GM15510 (cell line): ENCODE results near the gene UAP1L1.

Source experiments
- POLR2A ChIP-seq: IDR thresholded peaks from 3 replicates; pipeline ENCODE4 v1.6.1; 2011; ENCODE audit warnings: borderline replicate concordance; ENCODE audit not compliant: insufficient read length; ENCODE audit errors: extremely low read depth

UAP1L1 gene

DNA sequence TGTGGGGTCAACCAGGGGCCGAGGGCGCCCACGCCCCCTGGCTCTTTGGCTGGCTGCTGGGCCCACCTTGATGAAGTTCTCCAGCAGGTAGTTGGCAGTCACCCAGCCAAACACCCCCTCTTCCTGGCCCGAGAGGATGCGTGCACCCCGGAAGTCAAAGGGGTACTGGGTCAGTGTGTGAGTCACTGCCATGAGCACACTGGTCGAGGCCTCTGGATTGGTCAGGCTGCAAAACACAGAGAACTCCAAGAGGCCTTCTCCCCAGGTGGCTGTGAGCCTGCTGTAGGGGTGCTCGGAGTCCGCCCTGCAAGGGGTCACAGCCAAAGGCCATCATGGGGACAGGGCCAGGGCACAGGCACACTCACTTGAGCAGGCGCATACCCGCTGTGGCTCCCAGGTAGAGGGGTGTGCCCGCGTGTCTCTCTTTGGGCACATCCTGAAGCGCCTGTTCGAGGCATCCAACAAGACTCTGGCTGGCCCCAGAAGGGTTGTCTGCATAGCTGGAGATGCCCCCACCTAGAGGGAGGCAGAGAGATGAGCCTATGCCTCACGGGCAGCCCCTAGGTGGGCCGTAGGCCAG is 26.1 kb upstream of the UAP1L1 start:
- TF ChIP-seq POLR2A, result no peak

DNA sequence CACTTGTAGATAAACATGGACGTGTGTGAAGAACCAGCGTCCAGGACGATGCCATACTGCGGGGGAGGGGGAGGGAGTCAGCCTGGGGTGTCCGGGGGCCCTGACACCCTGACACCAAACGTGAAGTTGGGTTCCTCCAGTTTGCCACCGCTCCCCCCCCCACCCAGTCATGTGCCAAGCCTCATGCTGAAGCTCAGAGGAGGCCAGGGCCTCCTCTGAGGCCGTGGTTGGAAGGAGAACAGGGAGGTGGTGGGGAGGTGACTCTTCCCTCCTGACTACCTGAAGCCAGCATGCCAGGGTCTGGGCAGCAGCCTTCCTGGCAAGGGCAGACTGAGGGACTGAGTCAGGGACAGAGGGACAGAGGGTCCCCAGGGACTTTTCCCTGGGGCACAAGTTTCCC is 25.0 kb upstream of the UAP1L1 start:
- TF ChIP-seq POLR2A, result no peak

DNA sequence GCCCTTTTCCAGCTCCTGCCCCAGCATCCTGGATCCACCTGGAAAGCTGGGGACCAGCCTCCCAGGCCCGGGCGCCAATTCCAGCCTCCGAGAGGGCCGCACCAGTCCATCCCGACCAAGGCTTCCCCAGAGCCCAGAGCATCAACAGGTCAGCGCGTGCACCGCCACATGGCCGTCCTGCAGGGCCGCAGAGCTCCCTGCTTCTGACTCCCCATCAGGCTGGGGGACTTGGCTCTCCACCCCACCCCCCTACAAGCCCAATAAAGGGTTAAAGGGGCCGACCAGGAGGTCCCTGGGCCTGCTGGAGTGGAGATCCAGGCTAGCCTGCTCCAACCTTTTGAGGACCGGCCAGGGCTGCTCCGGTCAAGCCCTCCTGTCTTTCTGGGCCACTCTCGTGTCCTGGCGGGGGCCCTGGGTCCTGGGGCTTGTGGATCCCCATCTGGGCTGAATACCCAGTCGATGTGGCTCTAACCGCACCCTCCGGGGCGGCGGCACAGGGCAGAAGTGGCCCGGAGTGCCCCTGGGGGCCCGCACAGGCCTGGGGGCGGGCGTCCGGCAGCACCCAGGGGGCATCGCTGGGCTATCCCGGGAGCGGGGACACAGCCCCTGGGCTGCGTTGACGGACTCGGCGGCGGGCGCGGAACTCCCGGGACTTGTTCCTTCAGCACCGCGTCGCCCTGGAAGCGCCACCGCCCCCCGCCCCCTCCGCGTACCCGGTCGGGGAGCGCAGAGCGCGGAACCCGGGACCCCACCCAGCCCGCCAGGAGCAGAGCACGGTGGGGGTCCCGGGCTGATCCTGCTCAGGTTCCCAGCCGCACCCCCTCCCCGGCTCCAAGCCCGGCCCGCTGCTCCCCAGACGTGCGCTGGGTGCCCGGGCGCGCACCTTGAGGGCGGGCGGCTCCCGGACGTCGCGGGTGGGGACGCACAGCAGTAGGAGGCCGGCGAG is 24.0 kb upstream of the UAP1L1 start:
- TF ChIP-seq POLR2A, result no peak

DNA sequence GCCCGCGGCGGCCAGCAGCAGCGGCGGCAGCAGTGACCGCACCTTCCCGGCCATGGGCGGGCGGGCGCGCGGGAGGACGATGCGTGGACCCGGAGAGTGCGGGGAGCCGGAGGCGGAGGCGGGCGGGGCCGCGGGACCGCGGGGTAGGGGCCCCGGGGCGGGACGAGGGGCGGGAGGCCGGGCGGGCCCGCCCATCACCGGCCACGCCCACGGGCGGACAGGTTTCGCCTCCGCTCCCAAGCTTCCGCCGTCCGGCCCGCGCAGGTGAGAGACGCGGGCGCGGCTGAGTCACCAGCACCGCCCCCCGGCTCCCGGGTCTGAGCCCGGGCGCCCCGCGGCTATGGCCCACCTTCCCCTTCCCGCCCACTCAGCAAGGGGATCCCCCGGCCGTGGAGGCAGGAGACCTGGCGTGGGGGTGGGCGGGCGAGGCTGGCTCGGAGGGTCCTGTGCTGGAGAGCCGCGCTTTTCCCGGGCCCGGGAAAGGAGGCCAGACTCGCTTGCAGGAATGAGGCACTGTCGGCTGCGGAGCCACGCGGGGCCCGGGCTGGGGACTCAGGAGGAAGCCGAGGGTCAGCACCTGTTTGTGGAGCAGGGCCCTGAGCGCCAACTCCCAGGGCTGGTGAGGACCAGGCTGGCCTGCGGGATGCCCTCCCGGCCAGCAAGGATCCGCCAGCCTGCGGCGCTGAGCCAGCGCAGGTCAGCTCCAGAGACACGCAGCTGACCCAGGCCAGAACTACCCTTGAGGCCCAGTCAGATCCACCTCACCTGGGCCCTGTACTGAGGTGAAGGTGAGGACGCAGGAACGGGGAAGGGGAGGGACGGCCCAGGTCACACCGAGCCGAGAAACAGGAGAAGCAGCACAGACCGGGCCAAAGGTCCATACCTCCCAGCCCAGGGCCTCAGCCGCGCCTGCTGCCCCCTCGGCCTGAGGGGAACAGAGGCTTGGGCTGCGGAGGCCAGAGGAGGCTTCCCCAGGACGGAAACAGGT is 23.1 kb upstream of the UAP1L1 start, which contains the start of gene ENTPD2:
TSS of gene ENTPD2 (minus strand) at position 118 of the 988 bp plus-strand sequence. CDS start at position 54, 64 bp downstream.
- no peak for TF ChIP-seq POLR2A

DNA sequence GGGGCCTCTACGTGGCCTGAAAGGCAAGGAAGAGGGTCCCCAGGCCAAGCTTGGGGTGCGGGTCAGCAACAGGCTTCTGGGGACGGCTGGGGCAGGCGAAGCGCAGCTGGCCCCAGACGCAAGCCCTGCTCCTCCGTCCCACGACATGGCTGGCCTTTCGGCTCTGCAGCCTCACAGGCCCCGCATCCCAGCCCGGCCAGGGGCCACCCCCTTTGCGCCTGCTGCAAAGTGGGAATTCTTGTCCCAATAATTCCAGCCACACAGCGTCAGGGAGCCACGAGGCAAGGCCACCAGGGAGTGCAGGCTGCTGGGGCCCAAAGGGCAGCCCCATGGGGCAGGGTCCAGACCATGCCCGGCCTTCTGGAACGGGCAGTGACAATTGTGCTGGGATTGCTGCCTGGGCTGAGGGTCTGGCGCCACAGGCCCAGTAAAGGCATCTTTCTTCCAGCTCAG is 22.4 kb upstream of the UAP1L1 start:
- no peak for TF ChIP-seq POLR2A

DNA sequence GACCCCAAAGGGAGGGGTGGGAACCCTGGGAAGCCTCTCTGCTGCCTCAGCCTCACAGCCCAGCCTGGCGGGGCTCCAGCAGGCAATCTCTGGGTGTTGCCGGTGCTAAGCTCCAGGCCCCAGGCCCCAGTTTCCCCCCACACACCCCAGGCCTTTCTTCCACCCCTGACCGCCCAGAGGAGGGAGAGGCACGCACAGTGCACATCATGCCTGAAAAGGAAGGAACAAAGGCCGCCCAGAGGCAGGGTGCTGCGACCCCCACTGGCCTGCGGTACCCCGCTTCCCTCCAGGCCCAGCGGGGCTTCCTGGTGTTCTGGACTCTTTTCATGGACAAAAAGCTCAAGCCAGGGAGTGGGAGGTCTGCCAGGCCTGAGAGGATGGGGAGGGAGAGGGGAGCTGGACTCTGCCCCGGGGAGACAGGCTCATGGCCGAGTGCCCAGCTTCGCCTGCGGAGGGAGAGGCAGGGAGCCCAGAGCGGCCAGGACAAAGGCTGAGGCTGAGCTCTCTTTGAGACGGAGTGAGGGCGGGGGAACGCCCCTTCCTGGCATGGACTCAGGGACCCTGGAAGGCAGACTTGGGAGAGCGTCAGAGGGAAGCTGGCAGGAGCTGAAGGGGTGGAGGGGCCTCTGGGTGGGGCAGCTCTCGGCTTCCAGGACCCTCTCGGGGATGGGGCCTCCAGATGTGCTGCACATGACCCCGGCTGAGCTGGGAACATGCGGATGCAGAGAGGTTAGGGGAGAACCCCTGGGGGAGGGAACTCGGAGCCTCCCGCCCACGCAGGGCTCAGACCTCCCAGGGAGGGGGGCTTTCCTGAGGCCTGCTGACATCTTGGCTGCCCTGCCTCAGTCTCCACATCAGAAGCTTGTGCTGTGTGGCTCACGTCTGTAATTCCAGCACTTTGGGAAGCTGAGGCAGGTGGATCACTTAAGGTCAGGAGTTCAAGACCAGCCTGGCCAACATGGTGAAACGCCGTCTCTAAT is 21.6 kb upstream of the UAP1L1 start:
- TF ChIP-seq POLR2A, result no peak

DNA sequence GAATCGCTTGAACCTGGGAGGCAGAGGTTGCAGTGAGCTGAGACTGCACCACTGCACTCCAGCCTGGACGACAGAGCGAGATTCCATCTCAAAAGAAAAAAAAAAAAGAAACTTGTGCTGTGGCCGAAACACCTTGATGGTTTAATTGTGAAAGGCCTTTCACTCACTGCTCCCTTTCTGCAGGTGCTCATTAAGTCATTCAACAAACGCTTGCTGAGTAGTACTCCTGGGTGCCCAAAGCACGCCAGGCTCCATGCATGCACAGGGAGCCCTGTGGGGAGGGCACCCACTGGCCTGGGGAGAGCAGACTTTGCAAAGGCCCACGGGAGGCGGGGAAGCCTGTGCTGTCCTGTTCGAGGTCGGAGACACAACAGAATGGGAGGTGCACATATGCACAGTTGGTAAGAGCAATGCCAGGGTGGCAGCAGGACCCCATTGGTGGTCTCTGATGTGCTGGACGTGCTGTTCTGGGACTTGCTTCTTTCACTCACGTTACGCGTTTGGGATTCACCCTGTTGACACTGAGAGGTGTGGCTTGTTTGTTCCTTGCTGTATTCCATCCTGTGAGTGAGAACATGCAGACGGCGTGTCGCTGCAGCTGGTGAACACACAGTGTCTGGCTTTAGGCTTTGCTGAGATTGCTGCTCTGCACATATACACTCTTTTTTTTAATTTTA is 20.4 kb upstream of the UAP1L1 start:
- no peak for TF ChIP-seq POLR2A

DNA sequence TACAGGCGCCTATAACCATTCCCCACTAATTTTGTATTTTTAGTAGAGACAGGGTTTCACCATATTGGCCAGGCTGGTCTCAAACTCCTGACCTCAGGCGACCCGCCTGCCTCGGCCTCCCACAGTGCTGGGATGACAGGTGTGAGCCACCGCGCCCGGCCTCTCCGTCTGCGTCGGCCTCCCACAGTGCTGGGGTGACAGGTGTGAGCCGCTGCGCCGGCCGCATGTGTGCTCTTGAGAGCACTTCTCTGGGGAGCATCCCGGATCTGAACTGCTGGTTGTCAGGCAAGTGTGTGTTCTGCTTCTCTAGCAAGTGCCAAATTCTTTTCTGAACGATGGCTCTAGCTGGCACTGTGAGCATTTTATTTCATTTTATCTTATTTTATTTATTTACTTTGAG is 19.8 kb upstream of the UAP1L1 start:
- TF ChIP-seq POLR2A, result no peak

DNA sequence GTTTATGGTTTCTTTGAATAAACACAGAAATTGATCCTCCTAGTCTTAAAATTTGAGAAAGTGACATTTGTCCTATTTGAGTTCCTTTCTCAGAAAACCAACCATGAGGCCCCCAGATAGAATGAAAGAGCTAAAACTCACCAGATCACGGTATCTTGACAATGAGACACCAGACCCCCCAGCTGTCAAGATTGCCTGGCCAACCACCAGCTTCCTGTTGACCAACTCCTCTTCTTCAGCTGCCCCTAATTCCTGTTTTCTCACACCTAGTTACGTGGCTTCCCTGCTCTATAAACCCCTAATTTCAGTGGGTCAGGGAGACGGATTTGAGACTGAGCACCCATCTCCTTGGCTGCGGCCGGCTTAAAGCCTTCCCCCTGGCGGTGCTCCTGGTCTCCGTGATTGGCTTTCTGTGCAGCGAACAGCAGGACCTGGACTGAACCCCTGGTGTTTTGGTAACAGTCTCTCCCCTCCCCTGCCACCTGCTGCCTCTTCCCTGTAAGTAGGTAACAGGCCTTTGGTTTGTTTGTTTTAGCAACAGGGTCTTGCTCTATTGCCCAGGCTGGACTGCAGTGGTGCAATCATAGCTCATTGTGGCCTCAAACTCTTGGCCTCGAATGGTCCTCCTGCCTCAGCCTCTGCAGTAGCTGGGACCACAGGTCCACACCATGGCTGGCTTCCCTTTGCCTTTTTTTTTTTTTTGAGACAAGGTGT is 18.6 kb upstream of the UAP1L1 start:
- no peak for TF ChIP-seq POLR2A

DNA sequence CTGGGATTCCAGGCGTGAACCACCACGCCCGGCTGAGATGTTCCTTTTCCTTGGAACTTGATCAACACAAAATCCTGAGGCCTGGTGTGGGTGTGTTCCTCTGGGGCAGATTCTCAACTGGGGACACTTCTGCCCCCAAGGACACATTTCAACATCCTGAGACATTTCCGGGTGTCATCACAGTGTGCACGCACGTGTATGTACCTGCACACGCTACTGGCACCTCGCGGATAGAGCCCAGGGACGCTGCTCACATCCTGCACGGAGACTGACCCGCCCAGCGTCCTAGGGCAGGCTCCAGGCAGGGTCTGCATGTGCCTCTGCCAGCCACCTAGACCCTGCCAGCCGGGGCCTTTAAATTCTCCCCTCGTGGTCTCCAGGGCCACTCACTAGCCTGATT is 14.9 kb upstream of the UAP1L1 start:
- no peak for TF ChIP-seq POLR2A

DNA sequence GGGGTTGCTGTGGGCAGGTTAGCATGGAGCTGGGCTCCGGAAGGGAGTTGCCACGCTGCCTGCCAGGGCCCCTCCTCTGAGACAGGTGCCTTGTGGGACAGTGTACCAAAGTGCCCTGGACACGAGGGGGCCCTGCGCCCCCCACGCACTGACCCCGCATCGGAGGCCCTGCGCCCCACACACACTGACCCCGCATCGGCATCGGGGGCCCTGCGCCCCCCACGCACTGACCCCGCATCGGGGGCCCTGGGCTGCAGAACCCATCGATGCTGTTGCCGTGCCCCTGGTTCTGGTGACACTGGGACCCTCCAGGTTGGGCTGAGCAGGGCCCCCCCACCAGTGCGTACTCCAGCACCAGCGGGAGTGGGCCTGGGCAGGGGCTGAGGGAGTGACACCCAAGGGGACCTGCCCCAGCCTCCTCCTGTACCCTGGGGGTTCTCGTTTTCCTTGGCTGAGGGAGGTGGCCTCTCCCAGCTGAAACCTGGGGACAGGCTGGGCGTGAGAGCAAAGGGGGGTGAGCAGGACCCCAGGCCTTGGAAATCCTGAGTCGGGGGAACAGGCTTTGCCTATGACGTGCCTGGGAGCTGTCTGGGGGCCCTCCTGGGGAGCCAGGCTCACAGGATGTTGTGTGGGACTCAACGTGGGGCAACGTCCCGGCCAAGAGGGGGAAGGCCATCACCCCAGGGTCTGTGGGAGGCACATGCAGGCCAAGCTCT is 13.8 kb upstream of the UAP1L1 start:
- TF ChIP-seq POLR2A, result no peak
